Glomerular endothelial cell (primary cell): ENCODE data around the gene CPSF4L. TPM values are rescaled to one million over a fixed set of nuclear protein-coding genes. Genes with fewer than 3 reads are reported as not detected.
A peak's percentile ranks its signal among the peaks of the same experiment; 100 is the strongest.

ENCODE experiments used
- DNase-seq: peaks from one replicate; pipeline ENCODE4 v3.0.0-alpha.2; 2011; ENCODE audit warnings: low read depth, low spot score; ENCODE audit errors: extremely low read depth
- total RNA-seq: library from RNA; depleted of rRNA; stranded (reverse); fragments of >200 nt; gene quantifications from 2 replicates; pipeline ENCODE4 v1.2.3, GENCODE V29; 2015

The CPSF4L gene
- total RNA-seq, 1 donor from 2014 or later, result 1.2 TPM

DNA sequence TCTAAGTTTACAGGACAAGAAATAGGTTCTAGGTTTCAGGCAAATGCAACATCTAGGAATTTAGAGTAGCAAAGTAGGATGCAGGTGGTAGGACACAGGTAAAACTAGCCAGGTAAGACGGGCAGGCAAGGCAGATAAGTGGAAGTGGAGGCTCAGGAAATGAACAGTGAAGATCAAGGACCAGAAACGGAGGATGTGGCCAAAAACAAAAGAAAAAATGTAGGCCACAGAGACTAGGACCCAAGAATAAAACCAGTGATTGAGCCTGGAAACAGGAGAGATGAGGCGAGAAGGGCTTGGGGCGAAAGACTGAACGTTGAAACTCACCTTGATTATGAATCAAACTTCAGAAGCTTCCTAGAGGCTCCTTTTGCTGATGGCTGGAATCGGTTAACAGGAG lies 24.0 kb downstream of the CPSF4L start:
- no peak for DNase-seq

DNA sequence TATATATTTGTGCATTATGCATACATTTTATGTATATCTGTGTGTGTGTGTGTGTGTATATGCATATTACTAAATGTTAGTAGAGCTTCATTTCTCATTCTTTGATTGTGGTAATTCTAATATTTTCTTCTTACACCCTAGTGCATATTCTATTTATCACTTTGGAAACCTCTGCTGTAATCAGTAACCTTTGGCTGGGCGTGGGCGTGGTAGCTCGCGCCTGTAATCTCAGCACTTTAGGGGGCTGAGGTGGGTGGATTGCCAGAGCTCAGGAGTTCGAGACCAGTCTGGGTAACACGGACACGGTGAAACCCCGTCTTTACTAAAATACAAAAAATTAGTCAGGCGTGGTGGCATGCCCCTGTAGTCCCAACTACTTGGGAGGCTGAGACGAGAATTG lies 26.9 kb downstream of the CPSF4L start:
- no peak for DNase-seq

DNA sequence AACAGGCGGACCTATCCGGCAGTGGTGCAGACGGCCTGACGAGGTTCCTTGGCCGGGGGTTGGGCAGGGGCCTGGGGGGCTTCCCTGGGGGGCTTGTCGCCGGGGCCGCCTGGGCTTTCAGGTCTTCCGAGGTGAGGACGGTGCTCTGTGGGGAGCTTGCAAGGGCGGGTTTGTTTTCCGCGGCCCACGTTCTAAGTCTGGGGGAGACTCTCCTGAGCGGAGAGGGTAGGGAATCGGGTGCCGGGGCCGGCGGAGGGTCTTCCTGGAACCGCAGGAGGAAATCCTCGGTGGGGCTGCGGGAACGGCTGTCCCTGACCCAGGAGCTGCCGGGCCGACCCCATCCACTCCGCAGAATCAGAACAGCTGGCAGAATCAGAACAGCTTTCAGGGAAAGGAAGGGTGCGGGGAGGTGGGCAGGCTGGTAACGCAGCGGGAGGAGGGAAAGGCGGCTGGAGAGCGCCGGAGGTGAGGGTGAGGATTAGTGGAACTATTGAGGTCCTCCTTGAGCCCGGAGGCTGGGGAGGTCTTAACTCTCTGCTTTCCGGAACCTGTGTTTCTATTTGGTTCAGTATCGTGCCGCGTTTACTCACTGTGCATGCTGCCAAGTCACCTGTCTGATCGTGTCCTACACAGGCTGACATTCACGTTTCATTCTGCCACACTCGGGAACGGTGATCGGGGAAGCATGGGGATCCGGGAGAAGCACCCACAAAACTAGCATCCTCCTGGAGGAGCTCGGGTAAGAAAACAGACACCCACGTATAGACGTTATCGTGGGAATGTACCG lies 28.9 kb downstream of the CPSF4L start:
- DNase-seq, result no peak

DNA sequence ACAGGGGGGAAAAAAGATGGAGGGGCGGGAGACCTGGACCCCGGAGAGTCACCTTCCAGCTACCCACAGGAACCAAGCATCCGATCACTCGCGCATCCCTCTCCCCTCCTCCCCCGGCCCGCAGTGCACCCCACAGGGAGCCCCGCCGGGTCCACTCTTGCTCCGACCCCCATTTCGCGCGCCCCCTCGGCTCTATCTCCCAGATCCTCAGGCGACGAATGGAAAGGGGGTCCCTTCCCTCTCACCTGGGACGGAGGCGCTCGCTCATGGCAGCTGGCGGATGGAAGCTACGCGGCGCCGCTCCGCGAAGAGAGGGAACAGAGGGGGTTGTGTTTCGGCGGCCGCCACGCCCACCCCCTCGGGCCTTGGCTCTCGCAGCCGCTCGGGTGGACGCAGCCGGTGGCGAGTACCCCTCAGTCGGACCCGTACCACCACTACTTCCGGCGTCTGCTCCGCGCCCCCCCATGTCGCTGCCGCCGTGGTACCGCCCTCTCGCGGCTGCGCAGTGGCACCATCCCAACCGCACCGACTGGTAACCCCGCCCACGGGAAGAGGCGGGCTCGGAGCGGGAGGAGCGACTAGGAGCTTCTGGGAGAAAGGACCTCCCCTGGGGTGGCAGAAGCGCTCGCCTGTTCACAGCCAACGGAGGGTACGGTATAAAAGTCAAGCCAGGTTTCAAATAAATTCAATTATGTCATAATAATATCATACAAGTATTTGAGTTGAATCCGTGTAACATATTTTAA lies 29.7 kb downstream of the CPSF4L start:
- DNase-seq, result peak; percentile 68

DNA sequence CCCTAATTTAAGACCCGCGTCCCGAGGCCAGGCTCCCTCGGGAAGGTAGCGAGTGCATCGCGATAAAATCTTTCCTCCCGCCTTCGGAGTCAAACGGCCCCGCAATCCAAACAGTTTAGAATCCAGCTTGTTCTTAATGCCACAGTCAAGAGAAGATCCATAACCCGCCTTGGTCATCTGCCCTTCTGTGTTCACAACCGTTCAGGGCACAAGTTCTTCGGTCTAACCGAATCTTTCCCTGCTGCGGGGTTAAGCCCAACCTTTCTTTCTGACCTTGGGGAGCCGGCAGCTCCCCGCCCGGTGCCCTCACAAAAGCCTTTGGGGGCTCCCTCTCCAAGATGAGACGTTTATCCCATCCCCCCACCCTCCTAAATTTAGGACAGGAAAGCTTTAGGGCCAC lies 30.3 kb downstream of the CPSF4L start:
- no peak for DNase-seq

DNA sequence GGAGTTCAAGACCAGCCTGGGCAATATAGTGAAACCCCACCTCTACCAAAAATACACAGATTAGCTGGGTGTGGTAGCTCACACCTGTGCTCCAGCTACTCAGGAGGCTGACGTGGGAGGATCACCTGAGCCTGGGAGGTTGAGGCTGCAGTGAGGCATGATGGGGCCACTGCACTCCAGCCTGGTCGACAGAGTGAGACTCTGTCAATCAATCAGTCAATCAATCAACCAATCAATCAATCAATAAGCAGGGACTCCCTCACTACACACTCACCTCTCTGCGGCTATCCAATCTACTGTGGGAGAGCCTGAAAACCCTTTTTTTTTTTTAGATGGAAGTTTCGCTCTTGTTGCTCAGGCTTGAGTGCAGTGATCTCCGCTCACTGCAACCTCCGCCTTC lies 31.6 kb downstream of the CPSF4L start:
- no peak for DNase-seq

DNA sequence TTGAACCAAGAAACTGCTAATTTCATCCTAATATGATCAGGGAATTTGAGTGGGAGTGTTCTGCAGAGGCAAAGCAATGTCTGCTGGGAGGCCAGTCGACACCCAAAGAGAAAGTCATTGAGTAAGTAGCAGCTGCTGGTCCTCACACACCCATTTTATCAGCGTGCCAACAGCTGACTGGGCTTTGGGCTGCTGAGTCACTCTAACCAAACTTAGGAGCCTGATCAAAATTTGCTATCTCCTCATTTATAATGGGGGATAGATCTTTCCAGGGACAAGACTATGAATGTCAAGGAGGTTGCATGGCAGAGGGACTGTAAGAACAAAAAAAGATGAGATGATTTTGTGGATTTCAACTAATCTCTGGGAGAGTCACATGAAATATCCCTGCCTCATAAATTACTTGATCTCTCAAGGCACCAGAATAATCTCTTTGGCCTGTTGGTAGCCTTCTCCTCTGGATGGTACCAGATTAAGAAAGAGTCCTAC lies 32.9 kb downstream of the CPSF4L start:
- DNase-seq, result no peak

DNA sequence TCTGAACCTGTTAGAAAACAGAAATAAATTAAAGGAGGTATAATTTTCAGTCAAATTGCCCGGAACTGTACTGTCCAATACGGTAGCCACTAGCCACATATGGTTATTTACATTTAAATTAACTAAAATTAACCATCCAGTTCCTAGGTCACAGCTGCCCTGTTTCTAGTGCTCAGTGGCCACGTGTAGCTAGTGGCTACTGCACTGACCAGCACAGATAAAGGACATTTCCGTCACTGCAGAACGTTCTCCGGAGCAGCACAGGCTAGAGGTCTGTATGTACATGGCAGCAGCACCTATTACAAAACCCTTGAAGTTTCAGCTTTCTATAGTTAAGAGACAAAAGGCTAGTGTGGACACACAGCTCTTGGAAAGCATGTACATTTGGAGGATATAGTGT lies 33.7 kb downstream of the CPSF4L start:
- no peak for DNase-seq

DNA sequence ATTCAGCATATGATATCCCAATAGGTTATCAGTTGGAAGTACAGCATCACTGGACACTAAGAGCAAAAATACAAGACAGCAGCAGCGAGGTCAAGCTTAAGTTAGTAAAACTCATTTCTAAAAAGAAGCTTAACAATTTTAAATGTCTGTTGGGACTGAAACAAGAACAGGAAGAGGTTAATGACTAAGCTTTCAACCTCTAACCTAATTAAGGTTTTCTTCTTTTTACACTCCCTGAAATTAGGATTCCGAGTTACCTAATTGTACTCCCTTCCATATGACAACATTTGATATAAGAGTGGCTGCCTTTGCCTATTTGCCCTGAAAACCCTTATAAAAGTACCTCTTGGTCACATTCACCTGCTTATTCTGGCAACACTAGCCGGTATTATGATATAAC lies 34.3 kb downstream of the CPSF4L start:
- DNase-seq, result no peak

DNA sequence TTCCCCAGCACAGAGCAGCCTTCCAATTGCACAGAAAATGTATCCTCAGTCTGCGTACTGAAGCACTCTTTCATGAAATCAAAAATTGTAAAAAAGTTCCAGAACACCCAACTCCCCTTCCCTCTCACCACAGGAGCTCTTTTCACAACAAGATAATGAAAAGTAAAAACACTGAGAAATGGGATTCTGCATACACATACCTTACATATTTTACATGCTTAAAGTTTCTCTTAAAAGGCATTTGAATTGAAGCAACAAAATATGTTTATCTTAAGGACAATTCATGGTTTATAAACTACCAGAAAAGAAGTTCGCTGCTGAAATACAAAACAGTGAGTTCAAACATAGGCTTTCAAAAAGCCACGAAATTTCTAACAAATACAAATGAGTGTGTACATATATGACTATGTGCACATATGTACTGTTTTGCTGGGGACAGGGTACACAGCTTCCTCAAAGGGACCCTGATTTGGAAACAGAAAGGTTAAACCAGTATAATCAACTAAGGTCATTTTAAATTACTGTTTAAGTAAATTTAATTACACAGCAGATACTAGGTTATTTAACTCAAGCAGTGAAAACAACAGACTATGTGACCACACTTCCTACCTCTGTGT lies 35.0 kb downstream of the CPSF4L start:
- DNase-seq, result no peak

DNA sequence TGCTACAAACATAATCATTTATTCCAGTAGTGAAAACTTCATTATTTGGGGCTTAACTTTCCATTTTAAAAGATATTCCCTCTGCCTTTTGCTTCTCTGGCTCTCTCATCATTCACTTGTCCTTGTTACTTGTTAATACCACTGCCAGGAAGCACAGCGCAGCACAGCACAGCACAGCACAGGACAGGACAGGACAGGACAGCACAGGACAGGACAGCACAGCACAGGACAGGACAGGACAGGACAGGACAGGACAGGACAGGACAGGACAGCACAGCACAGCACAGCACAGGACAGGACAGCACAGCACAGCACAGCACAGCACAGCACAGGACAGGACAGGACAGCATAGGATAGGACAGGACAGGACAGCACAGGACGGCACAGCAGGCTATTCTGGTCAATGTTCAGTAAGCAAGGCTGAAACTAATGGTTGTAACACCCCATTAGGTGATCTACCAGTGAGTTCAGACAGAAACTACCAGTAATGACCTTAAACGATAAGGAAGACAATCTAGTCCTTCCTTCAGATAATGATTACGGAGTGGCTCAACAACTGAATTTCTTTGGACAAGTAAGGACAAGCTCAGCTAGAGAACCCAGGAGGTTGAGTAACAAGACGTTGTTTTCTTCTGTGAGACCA lies 36.9 kb downstream of the CPSF4L start:
- no peak for DNase-seq

DNA sequence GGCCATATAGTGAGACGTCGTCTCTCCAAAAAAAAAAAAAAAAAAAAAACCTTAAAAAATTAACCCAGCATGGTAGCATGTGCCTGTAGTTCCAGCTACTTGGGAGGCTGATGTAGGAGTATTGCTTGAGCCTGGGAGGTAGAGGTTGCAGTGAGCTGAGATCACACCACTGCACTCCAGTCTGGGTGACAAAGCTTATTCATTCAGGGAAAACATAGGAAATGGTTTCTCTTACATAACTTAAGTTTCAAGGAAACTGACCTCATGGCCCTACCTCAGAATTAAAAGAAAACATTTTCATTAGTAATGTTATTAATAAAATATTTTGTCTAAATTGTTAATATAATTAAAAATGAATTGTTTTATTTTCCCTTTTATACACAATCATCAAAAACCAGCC lies 37.4 kb downstream of the CPSF4L start:
- no peak for DNase-seq

DNA sequence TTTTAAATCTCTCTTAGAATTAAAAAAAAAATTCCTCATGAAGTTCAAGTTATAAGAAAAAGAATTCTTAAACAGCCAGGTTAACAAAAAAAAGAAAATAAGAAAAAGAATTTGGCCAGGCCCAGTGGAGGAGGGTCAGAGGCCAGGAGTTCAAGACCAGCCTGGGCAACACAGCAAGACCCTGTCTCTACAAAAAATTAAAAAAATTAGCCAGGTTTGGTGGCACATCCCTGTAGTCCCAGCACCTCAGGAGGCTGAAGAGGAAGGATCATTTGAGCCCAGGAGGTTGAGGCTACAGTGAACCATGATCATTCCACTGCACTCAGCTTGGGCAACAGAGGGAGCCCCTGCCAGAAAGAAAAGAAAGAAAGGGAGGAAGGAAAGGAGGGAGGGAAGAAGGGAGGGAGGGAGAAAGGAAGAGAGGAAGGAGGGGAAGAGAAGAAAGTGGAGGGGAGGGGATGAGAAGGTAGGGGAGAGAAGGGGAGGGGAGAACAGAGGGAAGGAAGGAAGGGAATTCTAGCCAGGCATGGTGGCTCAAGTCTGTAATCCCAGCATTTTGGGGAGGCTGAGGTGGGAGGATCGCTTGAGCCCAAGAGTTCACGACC lies 38.0 kb downstream of the CPSF4L start:
- DNase-seq, result no peak

DNA sequence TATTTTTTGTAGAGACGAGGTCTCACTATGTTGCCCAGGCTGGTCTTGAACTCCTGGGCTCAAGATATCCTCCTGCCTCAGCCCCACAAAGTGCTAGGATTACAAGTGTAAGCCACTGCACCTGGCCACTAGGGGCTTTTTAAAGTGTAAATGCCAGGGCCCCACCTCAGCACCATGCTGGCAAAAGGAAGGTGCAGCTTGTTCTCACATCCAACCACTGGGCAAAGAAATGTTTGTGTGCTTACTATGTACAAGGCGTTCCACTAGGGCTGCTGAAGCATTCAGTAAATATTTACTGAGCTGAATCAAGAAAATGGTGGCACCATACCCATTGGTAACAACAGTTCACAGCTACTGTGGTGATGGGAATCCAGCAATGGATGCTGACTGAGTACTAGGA lies 46.2 kb downstream of the CPSF4L start:
- no peak for DNase-seq

DNA sequence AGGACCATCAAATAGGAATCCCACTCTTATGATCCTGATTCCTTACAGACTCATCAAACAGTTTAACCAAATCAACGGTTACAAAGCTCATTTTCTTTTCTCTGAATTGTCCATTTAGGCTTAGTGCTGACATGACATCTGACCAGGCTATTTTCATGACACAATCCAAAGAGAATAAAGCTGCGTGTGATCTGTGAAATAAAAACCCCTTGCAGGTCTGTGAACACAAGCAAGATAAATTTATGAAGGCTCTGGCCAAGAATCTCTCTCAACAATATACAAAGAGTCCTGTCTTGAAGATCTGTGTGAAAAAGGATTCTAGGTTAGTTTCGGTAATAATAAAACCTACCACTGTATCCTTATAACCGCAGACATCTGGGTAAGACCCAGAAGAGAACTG lies 46.8 kb downstream of the CPSF4L start:
- DNase-seq, result no peak

DNA sequence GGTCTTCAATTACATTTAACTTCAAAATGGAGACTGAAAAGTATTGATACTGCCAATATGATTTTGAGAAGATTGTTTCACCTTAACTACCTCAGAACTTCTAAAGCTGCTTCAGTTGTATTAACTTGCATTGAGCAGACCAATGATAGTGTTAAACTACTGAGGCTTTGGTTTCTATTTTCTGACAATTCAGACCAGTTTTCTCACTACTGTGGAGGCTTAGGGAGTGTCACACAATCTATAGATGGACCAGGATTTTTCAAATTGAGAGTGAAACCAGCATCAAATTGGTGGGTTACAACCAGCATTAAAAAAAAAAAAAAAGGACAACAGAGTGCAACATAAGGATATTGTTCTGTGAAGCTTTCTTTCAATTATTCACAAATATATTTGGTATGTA lies 47.7 kb downstream of the CPSF4L start:
- no peak for DNase-seq

DNA sequence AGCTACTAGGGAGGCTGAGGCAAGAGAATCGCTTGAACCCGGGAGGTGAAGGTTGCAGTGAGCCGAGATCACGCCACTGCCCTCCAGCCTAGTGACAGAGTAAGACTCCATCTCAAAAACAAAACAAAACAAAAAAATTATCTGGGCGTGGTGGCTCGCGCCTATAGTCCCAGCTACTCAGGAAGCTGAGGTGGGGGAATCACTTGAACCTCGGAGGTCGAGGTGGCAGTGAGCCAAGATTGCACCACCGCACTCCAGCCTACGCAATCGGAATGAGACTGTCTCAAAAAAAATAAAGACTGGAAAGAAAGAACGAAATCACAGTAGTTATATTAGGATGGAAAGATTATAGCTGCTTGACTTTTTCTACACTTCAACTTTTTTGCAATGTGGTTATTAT lies 49.9 kb downstream of the CPSF4L start:
- DNase-seq, result no peak

DNA sequence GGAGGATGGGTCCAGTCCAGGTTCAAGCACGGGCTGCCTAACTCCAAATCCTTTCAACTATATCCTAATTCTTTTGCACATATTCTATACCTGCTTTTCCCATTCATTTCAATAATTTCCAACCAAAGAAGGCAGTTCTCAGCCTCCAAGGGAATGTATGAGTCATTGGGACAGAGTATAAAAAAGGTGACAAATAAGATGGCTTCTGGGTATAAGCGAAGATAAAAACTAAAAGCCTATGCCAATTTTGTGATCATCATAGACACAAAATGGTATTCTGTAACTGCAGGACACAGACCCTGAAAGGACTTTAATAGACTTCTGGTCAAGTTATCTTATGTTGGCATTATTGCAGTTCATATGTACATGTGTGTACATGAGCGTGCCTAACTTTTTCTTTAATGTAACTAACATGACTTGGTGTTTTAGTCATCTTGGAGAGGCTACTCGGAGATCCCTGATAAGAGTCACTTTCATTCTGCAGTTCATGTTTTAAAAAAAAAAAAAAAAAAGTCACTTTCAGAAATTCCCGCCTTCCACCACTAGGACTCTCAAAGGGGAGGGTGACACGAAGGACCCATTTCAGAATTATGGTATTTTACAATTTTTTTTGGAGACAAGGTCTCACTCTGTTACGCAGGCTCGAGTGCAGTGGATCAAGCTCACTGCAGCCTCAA lies 51.5 kb downstream of the CPSF4L start:
- DNase-seq, result no peak

DNA sequence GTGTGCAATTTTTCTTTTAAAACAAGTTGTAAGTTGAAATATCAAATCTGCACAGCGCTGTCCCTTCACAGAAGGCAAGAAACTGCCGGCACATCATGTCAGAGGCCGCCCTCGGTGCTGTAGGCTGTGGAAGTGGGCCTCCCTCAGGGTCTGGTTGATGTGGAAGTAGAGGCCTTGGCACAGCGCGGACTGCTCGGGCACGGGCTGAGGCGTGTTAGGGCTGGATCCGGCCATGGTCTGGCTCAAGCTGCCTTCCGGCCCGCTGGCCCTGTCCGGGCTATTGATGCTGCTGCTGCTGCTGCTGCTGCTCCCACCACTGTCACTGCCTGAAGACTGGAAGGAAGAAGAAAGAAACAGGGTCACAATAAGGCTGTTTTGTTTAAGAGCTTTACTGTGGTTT lies 52.2 kb downstream of the CPSF4L start:
- no peak for DNase-seq

DNA sequence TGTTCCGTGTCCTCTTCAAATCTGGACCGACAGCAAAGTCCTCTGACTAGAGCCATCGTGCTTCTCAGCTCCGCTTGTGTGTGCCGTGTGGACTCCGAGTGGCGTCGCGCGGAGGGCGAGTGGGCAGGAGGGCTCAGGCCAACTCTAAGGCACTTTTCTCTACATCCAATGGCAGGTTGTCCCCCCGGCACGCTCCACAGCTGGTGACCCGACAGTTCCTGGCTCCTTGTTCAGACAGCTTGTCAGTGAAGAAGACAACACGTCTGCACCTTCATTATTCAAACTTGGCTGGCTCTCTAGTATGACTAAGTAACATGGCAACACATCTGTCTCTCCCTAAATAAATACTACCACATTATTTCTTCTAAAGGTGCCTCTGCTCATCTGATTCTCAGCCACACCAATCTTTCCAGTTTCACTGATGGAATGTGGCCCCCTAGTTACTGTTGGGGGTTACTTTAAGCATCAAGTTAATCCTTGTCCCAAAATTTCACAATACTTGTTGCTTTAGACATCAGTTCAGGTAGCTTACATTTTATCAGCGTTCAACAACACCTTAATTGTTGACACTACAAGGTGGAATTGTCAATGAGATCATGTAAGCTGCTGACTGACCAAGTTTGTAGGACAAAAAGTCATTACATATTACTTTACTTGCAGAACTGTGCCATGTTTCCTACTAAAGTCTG lies 53.4 kb downstream of the CPSF4L start:
- no peak for DNase-seq
